Adrenal gland (tissue), 5 donors: ENCODE measurements around the gene MBOAT1.

Source experiments
- POLR2A ChIP-seq, 2 donors: fragments of 450-650 bp; IDR thresholded peaks; one replicate each; pipeline ENCODE4 v1.6.1; 2017; ENCODE audit warnings: antibody characterized with exemption in 2 of 2, mild to moderate bottlenecking in 2 of 2, moderate library complexity in 1 of 2
- TF ChIP-seq, protein P1 (sequence below), 6 experiments: fragments of 450-650 bp in 4 of 6; fragments of 200-600 bp in 2 of 6; sonication (generic) in 1 of 6; IDR thresholded peaks; 1 replicate in 5 of 6; 2 replicates in 1 of 6; pipeline versions ENCODE4 v1.5.1 to v1.8.0; 2016 to 2021; ENCODE audit warnings: antibody characterized with exemption in 6 of 6, mild to moderate bottlenecking in 2 of 6, moderate library complexity in 1 of 6
- donor health status: DM: no; HTN: no; CAD: no.

DNA sequence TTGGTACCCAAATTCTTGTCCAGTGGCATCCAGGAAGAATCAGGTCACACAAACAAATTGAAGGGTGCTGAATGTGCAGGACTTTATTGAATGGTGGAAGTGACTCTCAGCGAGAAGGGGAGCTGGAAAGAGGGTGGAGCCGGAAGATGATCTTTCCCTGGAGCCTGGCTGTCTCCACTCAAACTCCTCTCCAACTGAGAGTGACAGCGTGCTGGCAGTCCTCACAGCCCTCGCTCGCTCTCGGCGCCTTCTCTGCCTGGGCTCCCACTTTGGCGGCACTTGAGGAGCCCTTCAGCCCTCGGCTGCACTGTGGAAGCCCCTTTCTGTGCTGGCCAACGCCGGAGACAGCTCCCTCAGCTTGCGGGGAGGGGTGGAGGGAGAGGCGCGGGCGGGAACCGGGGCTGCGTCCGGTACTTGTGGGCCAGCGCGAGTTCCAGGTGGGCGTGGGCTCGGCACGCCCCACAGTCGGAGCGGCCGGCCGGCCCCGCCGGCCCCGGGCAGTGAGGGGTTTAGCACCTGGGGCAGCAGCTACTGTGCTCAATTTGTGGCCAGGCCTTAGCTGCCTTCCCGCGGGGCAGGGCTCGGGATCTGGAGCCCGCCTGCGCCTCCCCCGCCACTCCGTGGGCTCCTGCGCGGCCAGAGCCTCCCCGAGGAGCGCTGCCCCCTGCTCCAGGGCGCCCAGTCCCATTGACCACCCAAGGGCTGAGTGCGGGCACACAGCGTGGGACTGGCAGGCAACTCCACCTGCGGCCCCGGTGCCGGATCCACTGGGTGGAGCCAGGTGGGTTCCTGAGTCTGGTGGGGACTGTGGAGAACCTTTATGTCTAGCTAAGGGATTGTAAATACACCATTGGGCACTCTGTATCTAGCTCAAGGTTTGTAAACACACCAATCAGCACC is 26.7 kb upstream of the MBOAT1 start:
- TF ChIP-seq, protein P1, sequence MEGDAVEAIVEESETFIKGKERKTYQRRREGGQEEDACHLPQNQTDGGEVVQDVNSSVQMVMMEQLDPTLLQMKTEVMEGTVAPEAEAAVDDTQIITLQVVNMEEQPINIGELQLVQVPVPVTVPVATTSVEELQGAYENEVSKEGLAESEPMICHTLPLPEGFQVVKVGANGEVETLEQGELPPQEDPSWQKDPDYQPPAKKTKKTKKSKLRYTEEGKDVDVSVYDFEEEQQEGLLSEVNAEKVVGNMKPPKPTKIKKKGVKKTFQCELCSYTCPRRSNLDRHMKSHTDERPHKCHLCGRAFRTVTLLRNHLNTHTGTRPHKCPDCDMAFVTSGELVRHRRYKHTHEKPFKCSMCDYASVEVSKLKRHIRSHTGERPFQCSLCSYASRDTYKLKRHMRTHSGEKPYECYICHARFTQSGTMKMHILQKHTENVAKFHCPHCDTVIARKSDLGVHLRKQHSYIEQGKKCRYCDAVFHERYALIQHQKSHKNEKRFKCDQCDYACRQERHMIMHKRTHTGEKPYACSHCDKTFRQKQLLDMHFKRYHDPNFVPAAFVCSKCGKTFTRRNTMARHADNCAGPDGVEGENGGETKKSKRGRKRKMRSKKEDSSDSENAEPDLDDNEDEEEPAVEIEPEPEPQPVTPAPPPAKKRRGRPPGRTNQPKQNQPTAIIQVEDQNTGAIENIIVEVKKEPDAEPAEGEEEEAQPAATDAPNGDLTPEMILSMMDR (IDR thresholded peaks at IDR 0.05) = no peak
- TF ChIP-seq POLR2A (IDR thresholded peaks at IDR 0.05) = no peak
